Renal pelvis (tissue), 4 donors: ENCODE measurements around the gene TMEM45A. TPM values are rescaled to one million over a fixed set of nuclear protein-coding genes. Genes with fewer than 3 reads are reported as not detected.
"Not testable (repeated sequence)": the region's sequence is repeated elsewhere in the genome, so short reads cannot be mapped to it uniquely, and the experiment has no call there.

Source experiments
- DNase-seq: peaks from one replicate; pipeline ENCODE4 v3.0.0-alpha.2; 2013
- polyA plus RNA-seq, 3 donors: library from polyadenylated mRNA; unstranded; fragments of 120-200 nt; gene quantifications; one replicate each; pipeline ENCODE4 v1.2.1, GENCODE V29; 2013; ENCODE audit not compliant: insufficient read length in 3 of 3

TMEM45A gene
- polyA plus RNA-seq, 3 donors, result 19.5 to 21.0 (median 20.7) TPM

DNA sequence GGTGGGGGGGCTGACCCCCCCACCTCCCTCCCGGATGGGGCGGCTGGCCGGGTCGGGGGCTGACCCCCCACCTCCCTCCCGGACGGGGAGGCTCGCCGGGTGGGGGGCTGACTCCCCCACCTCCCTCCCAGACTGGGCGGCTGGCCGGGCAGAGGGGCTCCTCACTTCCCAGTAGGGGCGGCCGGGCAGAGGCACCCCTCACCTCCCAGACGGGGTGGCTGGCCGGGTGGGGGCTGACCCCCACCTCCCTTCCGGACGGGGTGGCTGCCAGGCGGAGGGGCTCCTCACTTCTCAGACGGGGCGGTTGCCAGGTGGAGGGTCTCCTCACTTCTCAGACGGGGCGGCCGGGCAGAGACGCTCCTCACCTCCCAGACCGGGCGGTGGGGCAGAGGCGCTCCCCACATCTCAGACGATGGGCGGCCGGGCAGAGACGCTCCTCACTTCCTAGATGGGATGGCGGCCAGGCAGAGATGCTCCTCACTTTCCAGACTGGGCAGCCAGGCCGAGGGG is 14.5 kb upstream of the TMEM45A start:
- not testable (repeated sequence) for DNase-seq

DNA sequence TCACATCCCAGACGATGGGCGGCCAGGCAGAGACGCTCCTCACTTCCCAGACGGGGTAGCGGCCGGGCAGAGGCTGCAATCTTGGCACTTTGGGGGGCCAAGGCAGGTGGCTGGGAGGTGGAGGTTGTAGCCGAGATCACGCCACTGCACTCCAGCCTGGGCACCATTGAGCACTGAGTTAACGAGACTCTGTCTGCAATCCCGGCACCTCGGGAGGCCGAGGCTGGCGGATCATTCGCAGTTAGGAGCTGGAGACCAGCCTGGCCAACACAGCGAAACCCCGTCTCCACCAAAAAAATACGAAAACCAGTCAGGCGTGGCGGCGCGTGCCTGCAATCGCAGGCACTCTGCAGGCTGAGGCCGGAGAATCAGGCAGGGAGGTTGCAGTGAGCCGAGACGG is 13.9 kb upstream of the TMEM45A start:
- not testable (repeated sequence) for DNase-seq

DNA sequence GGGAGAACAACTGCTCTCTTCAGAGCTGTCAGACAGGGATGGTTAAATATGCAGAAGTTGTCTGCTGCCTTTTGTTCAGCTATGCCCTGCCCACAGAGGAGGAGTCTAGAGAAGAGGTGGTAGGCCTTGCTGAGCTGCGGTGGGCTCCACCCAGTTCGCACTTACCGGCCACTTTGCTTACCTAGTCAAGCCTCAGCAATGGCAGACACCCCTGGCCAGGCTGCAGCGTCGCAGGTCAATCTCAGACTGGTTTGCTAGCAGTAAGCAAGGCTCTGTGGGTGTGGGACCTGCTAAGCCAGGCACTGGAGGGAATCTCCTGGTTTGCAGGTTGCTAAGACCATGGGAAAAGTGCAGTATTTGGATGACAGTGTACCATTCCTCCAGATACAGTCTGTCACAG is 12.3 kb upstream of the TMEM45A start:
- DNase-seq, result no peak

DNA sequence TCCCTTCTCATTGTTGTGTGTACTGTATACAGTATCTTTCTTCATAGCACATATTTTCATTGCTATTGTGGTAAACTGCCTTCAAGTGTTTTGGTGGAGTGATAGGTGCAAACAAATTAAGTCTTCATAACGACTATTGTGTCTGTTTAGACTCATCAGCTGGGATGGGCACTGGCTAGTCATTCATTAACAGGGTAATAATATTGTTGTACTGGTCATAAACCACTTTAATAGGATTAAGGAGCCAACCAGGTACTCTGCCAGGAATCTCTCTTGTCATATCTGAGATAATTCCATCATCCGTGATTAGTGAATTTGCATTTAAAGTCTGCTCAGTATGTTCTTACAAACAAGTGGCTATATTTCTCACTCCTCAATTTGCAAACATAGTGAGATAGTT is 10.2 kb upstream of the TMEM45A start:
- DNase-seq, result no peak

DNA sequence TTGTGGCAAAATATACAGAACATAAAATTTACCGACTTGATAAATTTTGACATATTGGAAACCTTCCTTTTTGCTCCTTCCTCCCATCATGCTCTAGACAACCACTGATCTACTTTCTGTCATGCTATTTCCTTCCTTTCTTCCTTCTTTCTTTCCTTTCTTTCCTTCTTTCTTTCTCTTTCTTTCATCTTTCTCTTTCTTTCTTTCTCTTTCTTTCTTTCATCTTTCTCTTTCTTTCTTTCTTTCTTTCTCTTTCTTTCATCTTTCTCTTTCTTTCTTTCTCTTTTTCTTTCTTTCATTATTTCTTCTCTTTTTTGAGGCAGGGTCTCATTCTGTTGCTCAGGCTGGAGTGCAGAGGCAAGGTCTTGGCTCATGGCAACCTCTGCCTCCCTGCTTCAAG is 8.9 kb upstream of the TMEM45A start:
- no peak for DNase-seq

DNA sequence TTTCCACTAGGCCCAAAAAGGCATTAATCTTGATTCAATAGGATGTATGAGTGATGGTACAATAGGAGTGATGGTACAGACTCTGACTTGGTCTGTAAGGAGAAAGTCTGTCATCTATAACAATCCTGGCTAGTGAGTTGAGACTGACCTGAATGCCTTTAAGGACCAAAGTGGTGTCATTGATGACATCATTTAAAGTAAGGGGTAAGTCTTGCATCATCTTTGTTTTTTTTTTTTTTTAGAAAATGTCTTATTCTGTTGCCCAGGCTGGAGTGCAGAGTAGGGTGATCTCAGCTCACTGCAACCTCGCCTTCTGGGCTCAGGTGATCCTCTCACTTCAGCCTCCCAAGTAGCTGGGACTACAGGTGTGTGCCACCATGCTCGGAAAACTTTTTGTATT is 5.6 kb upstream of the TMEM45A start:
- DNase-seq, result no peak

DNA sequence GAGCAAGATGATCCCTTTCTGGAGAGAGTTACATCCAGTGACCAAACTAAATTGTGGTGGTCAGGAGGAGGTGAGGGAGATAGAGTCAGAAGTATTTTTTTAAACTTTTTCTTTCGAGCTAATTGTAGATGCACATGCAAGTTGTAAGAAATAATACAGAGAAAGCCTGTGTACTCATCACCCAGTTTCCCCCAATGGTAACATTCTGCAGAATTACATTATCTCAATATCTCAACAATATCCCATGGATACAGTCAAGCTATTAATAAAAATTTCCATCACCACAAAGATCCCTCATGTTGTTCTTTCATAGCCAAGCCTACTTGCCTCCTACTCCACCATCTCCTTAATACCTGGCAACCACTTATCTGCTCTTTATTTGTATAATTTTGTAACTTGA is 3.3 kb upstream of the TMEM45A start:
- no peak for DNase-seq

DNA sequence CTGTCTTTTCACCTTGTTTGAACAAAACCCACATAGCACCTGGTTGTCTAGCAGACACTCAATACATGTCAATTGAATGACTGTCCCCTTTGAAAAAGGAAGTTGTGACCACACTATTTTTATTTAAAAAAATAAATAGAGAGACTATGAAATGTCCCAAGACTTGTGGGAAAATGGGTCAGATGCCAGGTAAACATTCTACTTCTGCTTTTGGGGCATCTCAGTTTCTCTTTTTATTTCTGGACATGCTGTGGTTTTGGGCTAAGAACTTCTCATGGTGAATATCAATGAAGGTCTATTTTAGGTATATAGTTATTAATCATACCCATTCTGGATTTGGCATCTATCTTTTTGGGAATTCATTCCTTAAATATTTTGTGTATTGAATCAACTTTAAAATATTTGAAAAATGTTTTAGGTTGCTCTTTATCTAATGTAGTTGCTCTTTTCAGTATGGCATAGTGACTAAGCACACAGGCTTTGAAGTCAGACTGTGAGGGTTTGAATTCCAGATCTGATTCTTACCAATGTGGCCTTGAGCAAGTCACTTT is 4.4 kb downstream of the TMEM45A start:
- no peak for DNase-seq

DNA sequence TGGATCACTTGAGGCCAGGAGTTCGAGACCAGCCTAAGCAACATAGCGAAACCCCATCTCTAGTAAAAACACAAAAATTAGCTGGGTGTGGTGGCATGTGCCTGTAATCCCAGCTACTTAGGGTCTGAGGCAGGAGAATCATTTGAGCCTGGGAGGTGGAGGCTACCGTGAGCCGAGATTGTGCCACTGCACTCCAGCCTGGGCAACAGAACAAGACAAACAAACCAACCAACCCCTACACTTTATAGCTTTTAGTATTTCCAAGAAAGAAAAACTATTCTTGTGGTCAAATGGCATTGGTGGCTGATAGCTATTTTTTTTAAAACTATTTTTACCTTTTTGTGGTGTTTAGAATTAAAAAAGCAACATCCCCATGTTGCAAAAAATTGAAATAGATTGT is 7.2 kb downstream of the TMEM45A start:
- no peak for DNase-seq

DNA sequence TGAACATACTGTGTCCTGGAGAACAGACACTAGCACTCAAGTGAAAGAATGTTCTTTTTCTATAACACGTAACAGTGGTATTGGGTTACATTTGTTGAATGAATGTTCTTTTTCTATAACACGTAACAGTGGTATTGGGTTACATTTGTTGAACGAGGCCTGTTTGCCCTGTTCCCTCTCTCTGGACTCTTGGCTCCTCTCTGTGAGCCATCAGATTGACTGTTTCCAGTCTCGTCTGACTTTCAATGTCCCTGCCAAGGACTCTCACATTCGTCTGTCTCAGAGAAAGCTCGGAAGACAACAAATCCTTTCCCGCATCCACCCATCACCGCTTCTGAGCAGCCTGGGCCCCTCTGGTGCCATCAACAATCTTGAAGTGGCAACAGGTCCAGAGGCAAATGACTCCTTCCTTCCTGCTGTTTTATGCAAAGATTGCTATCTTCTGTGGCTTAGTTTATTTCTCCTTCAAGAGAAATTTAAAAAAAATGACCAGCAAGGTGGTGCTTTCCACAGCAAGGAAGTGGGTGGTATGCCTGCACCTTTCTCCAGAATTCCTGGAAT is 8.0 kb downstream of the TMEM45A start:
- no peak for DNase-seq

DNA sequence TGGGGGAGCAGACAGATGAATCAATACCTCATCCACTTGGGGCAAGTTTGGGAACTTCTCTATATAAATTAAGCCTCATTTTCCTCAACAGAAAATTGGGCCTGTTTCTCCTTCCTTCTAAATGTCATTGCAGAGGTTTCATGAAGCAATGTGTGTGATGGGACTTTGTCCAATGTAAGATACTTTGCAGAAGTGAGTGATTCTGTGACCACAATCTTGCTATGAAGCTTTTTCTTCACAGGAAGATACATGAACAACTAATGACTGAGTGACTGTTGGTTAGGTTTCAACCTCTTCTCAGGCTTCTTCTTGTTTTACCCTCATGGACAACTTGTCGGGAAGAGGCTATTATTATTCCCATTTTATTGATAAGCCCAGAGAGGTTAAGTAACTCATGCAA is 11.0 kb downstream of the TMEM45A start:
- no peak for DNase-seq

DNA sequence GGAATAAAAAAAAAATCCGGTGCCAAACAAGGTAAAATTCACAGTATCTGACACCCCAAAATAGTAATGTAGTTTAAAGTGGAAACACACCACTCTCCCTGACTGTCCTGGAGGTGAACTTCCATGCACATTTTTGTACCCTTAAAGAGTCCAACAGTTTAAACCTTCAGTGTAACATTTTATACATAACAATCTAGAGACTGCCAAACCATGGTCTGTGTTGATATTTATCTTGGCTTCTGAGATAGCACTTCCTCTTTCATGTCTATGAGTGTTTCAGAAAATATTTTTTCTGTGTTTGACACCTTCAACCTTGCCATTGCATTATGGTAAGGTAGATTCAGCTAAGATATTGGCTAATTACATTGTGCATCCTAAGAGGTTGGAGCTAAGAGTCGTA is 13.9 kb downstream of the TMEM45A start:
- DNase-seq, result no peak

DNA sequence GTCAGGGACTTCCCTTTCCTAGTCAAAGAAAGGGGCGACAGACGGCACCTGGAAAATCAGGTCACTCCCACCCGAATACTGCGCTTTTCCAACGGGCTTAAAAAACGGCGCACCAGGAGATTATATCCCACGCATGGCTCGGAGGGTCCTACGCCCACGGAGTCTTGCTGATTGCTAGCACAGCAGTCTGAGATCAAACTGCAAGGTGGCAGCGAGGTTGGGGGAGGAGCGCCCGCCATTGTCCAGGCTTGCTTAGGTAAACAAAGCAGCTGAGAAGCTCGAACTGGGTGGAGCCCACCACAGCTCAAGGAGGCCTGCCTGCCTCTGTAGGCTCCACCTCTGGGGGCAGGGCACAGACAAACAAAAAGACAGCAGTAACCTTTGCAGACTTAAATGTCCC is 17.4 kb downstream of the TMEM45A start:
- DNase-seq, result not testable (repeated sequence)

DNA sequence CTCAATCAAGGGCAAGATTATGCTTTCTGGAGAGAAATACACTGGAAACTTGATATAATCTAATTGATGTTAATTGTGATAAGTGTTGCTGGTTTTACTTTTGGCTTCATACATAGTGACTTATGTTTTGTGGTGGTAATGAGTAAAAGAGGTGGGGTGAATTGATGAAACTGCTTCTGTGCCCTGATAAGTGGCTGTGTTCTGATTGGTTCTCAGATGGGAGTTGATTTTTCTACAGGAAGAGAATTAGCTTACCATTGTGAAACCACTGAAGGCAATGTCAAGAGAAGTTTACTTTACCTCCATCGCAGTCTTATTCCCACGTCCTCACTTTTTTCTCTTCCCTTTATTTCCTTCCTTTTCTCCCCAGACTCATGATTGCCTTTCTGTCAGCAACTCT is 23.8 kb downstream of the TMEM45A start:
- no peak for DNase-seq

DNA sequence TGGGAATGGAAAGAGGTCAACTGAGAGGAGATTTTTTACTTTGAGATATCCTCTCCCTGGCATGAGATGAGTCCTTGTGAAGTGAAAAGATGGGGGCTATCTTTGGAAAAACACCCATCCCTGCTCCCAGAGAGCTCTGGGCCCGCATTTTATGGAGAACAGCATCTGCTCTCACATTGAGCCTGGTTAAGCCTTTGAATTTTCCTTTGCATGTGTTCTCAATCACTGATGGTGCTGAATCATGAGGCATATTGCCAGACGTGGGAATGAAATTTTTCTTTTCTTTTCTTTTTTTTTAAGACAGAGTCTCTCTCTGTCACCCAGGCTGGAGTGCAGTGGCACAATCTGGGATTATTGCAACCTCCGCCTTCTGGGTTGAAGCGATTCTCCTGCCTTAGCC is 24.4 kb downstream of the TMEM45A start:
- DNase-seq, result no peak

DNA sequence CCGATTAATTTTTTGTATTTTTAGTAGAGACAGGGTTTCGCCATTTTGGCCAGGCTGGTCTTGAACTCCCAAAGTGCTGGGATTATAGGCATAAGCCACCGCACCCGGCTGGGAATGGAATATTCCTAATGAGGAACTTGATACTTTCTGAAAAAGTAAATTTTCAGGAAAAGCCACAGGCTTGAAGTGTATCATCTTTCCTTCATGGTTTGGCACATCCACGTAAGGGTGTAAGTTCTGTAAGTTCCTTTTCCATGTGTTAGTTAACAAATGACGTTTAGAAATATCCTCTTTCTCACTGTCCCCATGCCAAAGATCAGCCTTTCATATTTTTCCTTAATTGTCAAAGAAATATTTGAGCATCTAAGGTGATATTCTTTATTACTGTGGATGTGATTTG is 24.9 kb downstream of the TMEM45A start:
- no peak for DNase-seq

DNA sequence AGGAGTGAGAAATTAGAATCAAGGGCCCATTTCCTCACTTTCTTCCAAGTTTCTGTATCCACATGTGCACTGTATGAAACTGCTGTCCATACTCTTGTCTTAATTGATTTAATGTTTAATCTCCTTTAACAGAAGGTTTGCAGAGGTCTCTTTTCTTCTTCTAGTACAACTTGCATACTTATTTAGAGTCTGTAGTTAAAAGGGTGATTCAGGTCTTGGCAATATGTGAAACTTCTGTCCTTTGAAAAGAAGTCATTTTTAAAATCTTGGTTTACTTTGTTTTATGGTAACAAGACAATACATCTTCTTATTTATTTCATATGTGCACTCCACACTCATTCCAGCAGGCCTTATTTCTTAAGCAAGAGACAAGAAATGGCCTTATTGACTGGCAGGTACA is 25.8 kb downstream of the TMEM45A start:
- DNase-seq, result no peak

DNA sequence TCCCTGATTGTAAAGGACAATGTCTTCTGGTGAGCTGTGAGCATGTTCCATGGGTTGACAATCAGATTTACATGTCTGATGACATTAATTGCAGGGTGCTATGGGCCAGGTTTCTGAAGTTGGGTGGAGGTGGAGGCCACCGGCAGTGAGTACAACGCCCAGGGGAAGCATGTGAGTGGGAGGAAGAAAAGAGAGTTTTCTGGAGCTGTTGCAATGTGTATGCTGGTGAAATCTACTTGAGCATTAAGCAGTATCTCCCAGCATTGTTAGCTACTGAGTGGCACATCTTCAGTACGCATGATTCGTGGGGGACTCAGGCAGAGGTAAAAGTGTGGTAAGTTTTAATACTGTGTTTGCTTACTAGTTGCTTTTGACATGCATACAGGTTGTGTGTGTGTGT is 26.6 kb downstream of the TMEM45A start:
- no peak for DNase-seq

DNA sequence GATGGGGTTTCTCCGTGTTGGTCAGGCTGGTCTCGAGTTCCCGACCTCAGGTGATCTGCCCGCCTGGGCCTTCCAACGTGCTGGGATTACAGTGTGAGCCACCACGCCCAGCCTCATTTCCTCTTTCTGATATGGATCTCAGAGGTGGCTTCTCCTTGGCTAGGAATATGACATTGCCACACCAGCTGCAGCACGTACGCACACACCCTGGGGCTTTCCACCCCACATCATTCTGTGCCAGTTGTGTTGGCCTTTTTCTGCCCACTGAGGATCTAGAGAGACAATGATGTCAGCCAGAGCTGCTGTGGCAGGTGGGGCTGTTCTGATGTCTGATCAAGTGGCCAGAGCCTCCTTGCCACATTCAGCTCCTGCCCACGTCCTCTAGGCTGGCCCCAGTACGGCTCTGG is 29.0 kb downstream of the TMEM45A start:
- DNase-seq, result no peak

DNA sequence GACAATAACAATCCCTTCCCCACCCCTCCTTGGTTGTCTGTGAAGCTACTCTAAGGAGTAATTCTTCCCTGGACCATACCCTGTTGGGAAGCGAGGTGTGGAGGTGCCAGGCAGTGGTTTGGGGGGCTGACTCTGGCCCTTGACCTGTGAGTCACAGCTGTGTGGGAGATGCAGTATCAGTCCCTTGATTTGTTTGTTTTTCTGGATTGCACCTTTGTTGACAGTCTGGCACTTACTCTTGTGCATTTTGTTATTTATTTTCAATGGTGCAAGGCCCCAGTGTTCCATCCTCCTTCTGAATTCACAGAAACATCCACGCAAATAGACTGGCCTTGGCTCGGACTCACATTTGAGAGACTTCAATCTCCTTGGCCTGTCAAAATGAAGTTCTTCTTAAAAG is 29.7 kb downstream of the TMEM45A start:
- DNase-seq, result no peak

DNA sequence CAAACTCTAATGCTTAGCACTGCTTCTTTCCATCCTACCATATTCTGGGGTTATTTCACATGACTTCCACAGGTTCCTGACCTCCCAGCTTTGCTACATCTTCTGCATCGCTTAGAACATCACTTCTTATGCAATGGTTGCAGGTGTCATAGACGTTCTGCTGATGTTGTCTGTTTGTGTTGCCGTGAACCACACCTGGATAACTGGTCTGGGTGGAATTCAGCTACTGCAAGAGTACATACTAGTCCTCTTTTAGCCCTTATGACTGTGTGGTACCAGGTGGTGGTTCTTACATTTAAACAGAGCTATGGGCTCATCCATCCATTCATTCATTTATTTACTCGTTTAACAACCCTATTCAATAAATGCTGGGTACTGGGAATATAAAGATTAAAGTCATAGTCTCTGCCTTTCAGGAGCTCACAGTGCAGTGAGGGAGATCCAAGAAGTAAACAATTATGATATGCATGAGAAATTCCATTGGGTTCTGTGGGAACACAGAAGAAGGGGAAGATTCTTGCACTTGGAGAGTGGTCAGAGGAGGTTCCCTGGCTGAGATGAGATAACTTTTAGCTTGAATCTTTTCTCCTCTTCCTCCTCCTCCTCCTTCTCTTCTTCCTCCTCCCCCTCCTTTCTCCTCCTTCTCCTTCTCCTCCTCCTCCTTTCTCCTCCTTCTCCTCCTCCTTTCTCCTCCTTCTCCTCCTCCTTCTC is 30.8 kb downstream of the TMEM45A start:
- DNase-seq, result no peak

DNA sequence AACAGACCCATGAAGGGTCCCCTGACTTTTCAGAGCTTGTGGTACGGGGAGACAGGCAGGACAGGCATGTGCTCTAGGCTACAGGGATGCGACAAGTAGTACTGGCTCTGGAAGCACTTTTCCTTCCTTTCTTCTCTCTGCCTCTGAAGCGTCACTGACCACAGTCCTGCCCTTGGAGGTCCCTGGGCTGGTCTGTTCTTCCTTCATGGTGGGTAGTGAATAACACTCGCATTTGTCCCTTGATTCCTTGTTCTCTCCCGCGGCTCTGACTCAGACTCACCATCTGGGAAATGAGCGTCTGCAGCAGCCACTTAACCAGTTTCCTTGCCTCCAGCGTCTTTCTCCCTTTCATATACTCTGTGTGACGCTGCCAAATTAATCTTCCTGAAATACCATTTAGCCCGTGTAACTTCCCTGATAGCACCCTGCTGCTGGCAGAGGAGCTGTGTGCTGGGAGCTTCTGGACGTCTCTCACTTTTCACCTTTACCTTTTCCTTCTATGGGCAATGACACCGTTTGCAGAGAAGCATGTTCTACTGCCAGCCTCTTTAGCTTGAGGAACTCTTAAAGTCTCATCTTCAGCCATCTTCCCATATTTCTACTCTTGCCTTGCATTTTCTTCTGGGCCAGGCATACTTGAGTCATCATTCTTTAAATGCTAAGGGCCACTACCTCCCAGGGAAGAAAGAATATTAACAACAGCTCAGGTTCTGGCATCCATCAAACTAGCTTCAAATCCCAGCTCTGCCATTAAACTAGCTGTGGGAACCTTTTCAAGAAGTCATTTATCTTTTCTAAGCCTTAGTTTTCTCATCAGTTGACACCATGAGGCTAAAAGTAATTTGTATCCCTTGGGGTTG is 33.6 kb downstream of the TMEM45A start:
- no peak for DNase-seq
